GM23248 (cell line): ENCODE measurements around the gene VSX1. TPM values are rescaled to one million over a fixed set of nuclear protein-coding genes. Genes with fewer than 3 reads are reported as not detected.

ENCODE experiments used
- DNase-seq: peaks from one replicate; pipeline ENCODE4 v3.0.0-alpha.2; 2015
- H2AFZ ChIP-seq: fragments of 200-600 bp; sonication (generic); 2 replicates; pipeline ENCODE4 v1.6.1; 2016; ENCODE audit warnings: antibody characterized with exemption
- H3F3A ChIP-seq: fragments of 200-600 bp; sonication (generic); 2 replicates; pipeline ENCODE4 v1.6.1; 2016; ENCODE audit warnings: mild to moderate bottlenecking, antibody characterized with exemption, mixed run types; ENCODE audit not compliant: insufficient read depth
- H3K27ac ChIP-seq: fragments of 200-600 bp; sonication (generic); 2 replicates; pipeline ENCODE4 v1.5.1; 2016; ENCODE audit warnings: mild to moderate bottlenecking
- H3K27me3 ChIP-seq: fragments of 200-600 bp; sonication (generic); replicated peaks from 2 replicates; pipeline ENCODE4 v1.6.1; 2016; ENCODE audit warnings: mild to moderate bottlenecking; ENCODE audit not compliant: insufficient read depth
- H3K36me3 ChIP-seq: fragments of 200-600 bp; sonication (generic); 2 replicates; pipeline ENCODE4 v1.6.1; 2016; ENCODE audit warnings: low read depth, mild to moderate bottlenecking
- H3K4me1 ChIP-seq: fragments of 200-600 bp; sonication (generic); 2 replicates; pipeline ENCODE4 v1.6.1; 2016; ENCODE audit warnings: mild to moderate bottlenecking; ENCODE audit not compliant: insufficient read depth
- H3K4me2 ChIP-seq: fragments of 200-600 bp; sonication (generic); one replicate; pipeline ENCODE4 v1.6.1; 2016; ENCODE audit warnings: mild to moderate bottlenecking; ENCODE audit not compliant: unreplicated experiment
- H3K4me3 ChIP-seq: fragments of 200-600 bp; sonication (generic); 2 replicates; pipeline ENCODE4 v1.5.1; 2016; ENCODE audit warnings: mild to moderate bottlenecking
- H3K79me2 ChIP-seq: fragments of 200-600 bp; sonication (generic); 2 replicates; pipeline ENCODE4 v1.6.1; 2016; ENCODE audit warnings: mild to moderate bottlenecking; ENCODE audit not compliant: insufficient read depth
- H3K9ac ChIP-seq: fragments of 200-600 bp; sonication (generic); 2 replicates; pipeline ENCODE4 v1.6.1; 2016; ENCODE audit warnings: mild to moderate bottlenecking
- H3K9me2 ChIP-seq: fragments of 200-600 bp; sonication (generic); 2 replicates; pipeline ENCODE4 v1.6.1; 2016; ENCODE audit warnings: mixed run types, mild to moderate bottlenecking, moderate library complexity; ENCODE audit not compliant: insufficient read depth
- H3K9me3 ChIP-seq: fragments of 200-600 bp; sonication (generic); one replicate; pipeline ENCODE4 v1.6.1; 2017; ENCODE audit warnings: low read depth
- H4K20me1 ChIP-seq: fragments of 200-600 bp; sonication (generic); 2 replicates; pipeline ENCODE4 v1.6.0; 2016; ENCODE audit not compliant: insufficient read depth
- EZH2 ChIP-seq: fragments of 200-600 bp; sonication (generic); IDR thresholded peaks from 2 replicates; pipeline ENCODE4 v1.6.1; 2018; ENCODE audit warnings: antibody characterized with exemption, mild to moderate bottlenecking; ENCODE audit not compliant: insufficient read depth, poor library complexity, severe bottlenecking
- EZH2phosphoT487 ChIP-seq: fragments of 200-600 bp; sonication (generic); IDR thresholded peaks from 2 replicates; pipeline ENCODE4 v1.6.1; 2018; ENCODE audit warnings: antibody characterized with exemption, moderate library complexity, mild to moderate bottlenecking, low read depth; ENCODE audit not compliant: insufficient read depth
- WGBS, 2 experiments: methylation state at CpG; one replicate each; pipeline ENCODE4 v1.1.6; 2015 to 2017; ENCODE audit warnings: low lambda C conversion rate in 2 of 2, low coverage in 1 of 2; ENCODE audit errors: missing lambda C conversion rate in 2 of 2; 5-methylcytosine and 5-hydroxymethylcytosine counted together
- in situ Hi-C: fragments of 300-500 bp; cut with MboI; formaldehyde crosslinking; loops from 2 replicates; pipeline ENCODE4 v1.15.0; 2020
- polyA plus RNA-seq: library from polyadenylated mRNA; unstranded; fragments of >200 nt; fragmentation: Nextera tagmentation; extraction: Ambion mirVana; gene quantifications from 2 replicates; pipeline ENCODE4 v1.2.1, GENCODE V29; 2016
- total RNA-seq: library from RNA; depleted of rRNA; stranded (reverse); fragments of >200 nt; shearing (Covaris generic); gene quantifications from 2 replicates; pipeline ENCODE4 v1.2.3, GENCODE V29; 2014

The VSX1 gene
- total and polyA plus RNA-seq, 2 experiments from 2014 or later = not detected

- in situ Hi-C loops = no loop called here
Measured at GRCh38 chr20:25103526-25103925, 21.6 kb upstream of the VSX1 start.

DNA sequence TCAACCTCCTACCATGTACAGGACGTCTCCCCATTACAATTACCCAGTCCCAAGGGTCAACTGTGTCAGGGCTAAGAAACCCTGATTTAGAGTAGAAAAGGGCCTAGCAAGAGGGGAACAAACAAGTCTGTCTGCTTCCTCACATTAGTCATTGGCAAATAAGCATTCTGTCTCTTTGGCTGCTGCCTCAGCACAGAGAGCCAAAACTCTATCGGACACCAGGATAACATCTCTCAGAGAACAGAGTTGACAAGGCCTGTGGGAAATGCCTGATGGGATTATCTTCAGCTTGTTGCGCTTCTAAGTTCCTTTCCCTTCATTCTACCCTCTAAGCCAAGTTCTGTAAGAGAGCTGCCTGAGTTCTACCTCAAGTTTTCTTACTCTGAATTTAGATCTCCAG lies 19.0 kb upstream of the VSX1 start:
- H3K36me3 ChIP-seq = no peaks in the 10 kb centered on the region
- no peak overlapping the region for H2AFZ ChIP-seq
- no peaks in the 10 kb centered on the region for H3K79me2 ChIP-seq
- TF ChIP-seq EZH2phosphoT487 = no peak
- TF ChIP-seq EZH2 = no peak
- peaks cover 47% of the 10 kb centered on the region for H3K27me3 ChIP-seq
- no peak overlapping the region for H3K4me2 ChIP-seq
- no peak overlapping the region for H3K27ac ChIP-seq
- H3K9me3 ChIP-seq = no peaks in the 10 kb centered on the region
- H3K9me2 ChIP-seq = no peaks in the 10 kb centered on the region
- H3F3A ChIP-seq = no peaks in the 10 kb centered on the region
- H3K9ac ChIP-seq = no peak overlapping the region
- no peak overlapping the region for H3K4me3 ChIP-seq
- 17 to 18% methylated on average over 3 of the region's 3 CpGs for WGBS, 2 experiments
- no peak for DNase-seq
- in situ Hi-C loops = no loop called here
- H4K20me1 ChIP-seq = no peaks in the 10 kb centered on the region
- H3K4me1 ChIP-seq = no peaks in the 10 kb centered on the region

More at GRCh38 chr20:25103526-25103925, 21.6 kb upstream of the VSX1 start:
- Histone ChIP-seq H3K79me2 (no peaks in the 10 kb centered on the region), H3K9me2 (no peaks in the 10 kb centered on the region), H3K4me1 (no peaks in the 10 kb centered on the region), H3K27me3 (peaks cover 36% of the 10 kb centered on the region), H2AFZ (no peak overlapping the region), H4K20me1 (no peaks in the 10 kb centered on the region), H3K9me3 (no peaks in the 10 kb centered on the region), H3K27ac (no peak overlapping the region), H3K4me3 (no peak overlapping the region), H3K36me3 (no peaks in the 10 kb centered on the region), H3F3A (no peaks in the 10 kb centered on the region), H3K9ac (no peak overlapping the region), H3K4me2 (no peak overlapping the region)
- TF ChIP-seq EZH2phosphoT487 = no peak
- TF ChIP-seq EZH2 = no peak
- WGBS, 2 experiments = 49 to 53% methylated on average over 3 of the region's 3 CpGs
- DNase-seq = no peak

DNA sequence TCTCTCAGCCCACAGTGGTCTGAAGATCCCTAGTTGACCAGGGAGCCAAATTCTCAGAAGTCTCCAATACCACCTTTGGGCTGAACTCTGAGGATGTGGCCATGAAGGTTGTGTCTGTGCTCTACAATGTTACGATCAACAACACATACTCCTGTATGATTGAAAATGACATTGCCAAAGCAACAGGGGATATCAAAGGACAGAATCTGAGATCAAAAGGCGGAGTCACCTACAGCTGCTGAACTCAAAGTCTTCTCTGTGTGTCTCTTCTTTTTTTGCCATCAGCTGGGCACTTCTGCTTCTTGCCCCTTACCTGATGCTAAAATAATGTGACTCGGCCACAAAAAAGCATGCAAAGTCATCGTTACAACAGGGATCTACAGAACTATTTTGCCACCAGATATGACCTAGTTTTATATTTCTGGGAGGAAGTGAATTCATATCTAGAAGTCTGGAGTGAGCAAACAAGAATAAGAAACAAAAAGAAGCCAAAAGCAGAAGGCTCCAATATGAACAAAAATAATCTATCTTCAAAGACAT lies 17.7 kb upstream of the VSX1 start:
- H3K27me3 ChIP-seq = peaks cover 60% of the 10 kb centered on the region
- H3K4me2 ChIP-seq = no peak overlapping the region
- no peaks in the 10 kb centered on the region for H4K20me1 ChIP-seq
- no peaks in the 10 kb centered on the region for H3K9me2 ChIP-seq
- H3K79me2 ChIP-seq = no peaks in the 10 kb centered on the region
- H3K9me3 ChIP-seq = no peaks in the 10 kb centered on the region
- no peak overlapping the region for H3K9ac ChIP-seq
- no peaks in the 10 kb centered on the region for H3K36me3 ChIP-seq
- TF ChIP-seq EZH2 = no peak
- TF ChIP-seq EZH2phosphoT487 = no peak
- DNase-seq = no peak
- H3F3A ChIP-seq = no peaks in the 10 kb centered on the region
- no peak overlapping the region for H3K27ac ChIP-seq
- H3K4me3 ChIP-seq = no peak overlapping the region
- H2AFZ ChIP-seq = no peak overlapping the region
- in situ Hi-C loops = no loop called here
- no peaks in the 10 kb centered on the region for H3K4me1 ChIP-seq
- WGBS, 2 experiments = 42 to 44% methylated on average over 4 of the region's 4 CpGs

- Histone ChIP-seq H3K36me3 (no peaks in the 10 kb centered on the region), H3K27ac (no peak overlapping the region), H3K79me2 (no peaks in the 10 kb centered on the region), H3K27me3 (peaks cover 57% of the 10 kb centered on the region), H3K9me3 (no peaks in the 10 kb centered on the region), H3K9ac (no peak overlapping the region), H3K4me2 (no peak overlapping the region), H4K20me1 (no peaks in the 10 kb centered on the region), H2AFZ (no peak overlapping the region), H3F3A (no peaks in the 10 kb centered on the region), H3K4me3 (no peak overlapping the region), H3K4me1 (no peaks in the 10 kb centered on the region), H3K9me2 (no peaks in the 10 kb centered on the region)
- 10 to 17% methylated on average over 2 of the region's 2 CpGs for WGBS, 2 experiments
- in situ Hi-C loops = no loop called here
- TF ChIP-seq EZH2phosphoT487 (no peak), EZH2 (no peak)
- DNase-seq = no peak
Measured at GRCh38 chr20:25097498-25097897, 15.6 kb upstream of the VSX1 start.
